Activated CD4-positive, alpha-beta T cell treated with anti-CD3 and anti-CD28 coated beads, Interleukin-2, amount 50 U/mL, for 16 hours (primary cell): ENCODE measurements around the gene APCDD1.

Experiments
- DNase-seq: peaks from one replicate; pipeline ENCODE4 v3.0.0-alpha.2; 2020

The APCDD1 gene

GRCh38 chr18:10436160-10436559 is 18.3 kb upstream of the APCDD1 start:
- no peak for DNase-seq

GRCh38 chr18:10437837-10438236 is 16.6 kb upstream of the APCDD1 start:
- no peak for DNase-seq

- no peak for DNase-seq
Measured at GRCh38 chr18:10439898-10440297, 14.5 kb upstream of the APCDD1 start.

- DNase-seq: no peak
Measured at GRCh38 chr18:10440884-10441283, 13.6 kb upstream of the APCDD1 start.

GRCh38 chr18:10441472-10441871 is 13.0 kb upstream of the APCDD1 start:
- DNase-seq: no peak

- DNase-seq: no peak
Measured at GRCh38 chr18:10442551-10442971, 11.9 kb upstream of the APCDD1 start.

- no peak for DNase-seq
Measured at GRCh38 chr18:10443001-10443400, 11.4 kb upstream of the APCDD1 start.

GRCh38 chr18:10444314-10445006 is 10.0 kb upstream of the APCDD1 start:
- no peak for DNase-seq

- DNase-seq: no peak
Measured at GRCh38 chr18:10449396-10449795, 5.0 kb upstream of the APCDD1 start.

- DNase-seq: no peak
Measured at GRCh38 chr18:10450986-10451385, 3.4 kb upstream of the APCDD1 start.

- no peak for DNase-seq
Measured at GRCh38 chr18:10453261-10453805, 1.1 kb upstream of the APCDD1 start.

- DNase-seq: no peak
Measured at GRCh38 chr18:10454681-10455557, 484 bp downstream of the APCDD1 start.

GRCh38 chr18:10455726-10456453 is 1.5 kb downstream of the APCDD1 start:
- no peak for DNase-seq

- no peak for DNase-seq
Measured at GRCh38 chr18:10456718-10457117, 2.3 kb downstream of the APCDD1 start.

- DNase-seq: no peak
Measured at GRCh38 chr18:10457128-10457527, 2.7 kb downstream of the APCDD1 start.

- no peak for DNase-seq
Measured at GRCh38 chr18:10457767-10458166, 3.3 kb downstream of the APCDD1 start.

GRCh38 chr18:10458691-10459090 is 4.3 kb downstream of the APCDD1 start:
- no peak for DNase-seq

- no peak for DNase-seq
Measured at GRCh38 chr18:10459587-10459986, 5.2 kb downstream of the APCDD1 start.

GRCh38 chr18:10460414-10461018 is 6.1 kb downstream of the APCDD1 start:
- no peak for DNase-seq

- DNase-seq: no peak
Measured at GRCh38 chr18:10461989-10462388, 7.6 kb downstream of the APCDD1 start.

- no peak for DNase-seq
Measured at GRCh38 chr18:10462597-10462996, 8.2 kb downstream of the APCDD1 start.

GRCh38 chr18:10463096-10463495 is 8.7 kb downstream of the APCDD1 start:
- DNase-seq: no peak

GRCh38 chr18:10463741-10464140 is 9.3 kb downstream of the APCDD1 start:
- no peak for DNase-seq
